HCEC 1CT (cell line): ENCODE measurements around the gene TM4SF5.
"Not testable (repeated sequence)": the region's sequence is repeated elsewhere in the genome, so short reads cannot be mapped to it uniquely, and the experiment has no call there.

Experiments used
- DNase-seq: peaks from one replicate; pipeline ENCODE4 v3.0.0-alpha.2; 2017

The TM4SF5 gene

GRCh38 chr17:4790705-4791088 lies 19.0 kb downstream of the TM4SF5 start:
- no peak for DNase-seq

GRCh38 chr17:4795168-4795567 lies 23.5 kb downstream of the TM4SF5 start:
- DNase-seq = no peak

DNA sequence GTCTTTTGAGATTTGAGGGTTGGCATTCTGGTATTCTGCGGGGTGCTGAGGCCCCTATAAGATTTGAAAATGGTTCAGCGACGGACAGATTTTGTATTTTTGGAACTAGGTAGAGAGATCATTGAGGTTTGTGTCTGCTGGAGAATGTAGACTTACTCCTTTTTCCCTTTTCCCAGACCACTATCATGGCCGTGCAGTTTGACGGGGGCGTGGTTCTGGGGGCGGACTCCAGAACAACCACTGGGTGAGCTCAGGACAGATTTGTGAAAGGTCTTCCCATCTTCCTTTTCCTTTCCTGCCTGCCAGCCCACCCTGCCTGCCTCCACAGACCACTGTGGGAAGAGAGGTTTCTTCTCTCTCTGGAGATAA lies 24.9 kb downstream of the TM4SF5 start:
- DNase-seq = peak; percentile 24

- DNase-seq = no peak
Measured at GRCh38 chr17:4800462-4801196, 28.9 kb downstream of the TM4SF5 start.

DNA sequence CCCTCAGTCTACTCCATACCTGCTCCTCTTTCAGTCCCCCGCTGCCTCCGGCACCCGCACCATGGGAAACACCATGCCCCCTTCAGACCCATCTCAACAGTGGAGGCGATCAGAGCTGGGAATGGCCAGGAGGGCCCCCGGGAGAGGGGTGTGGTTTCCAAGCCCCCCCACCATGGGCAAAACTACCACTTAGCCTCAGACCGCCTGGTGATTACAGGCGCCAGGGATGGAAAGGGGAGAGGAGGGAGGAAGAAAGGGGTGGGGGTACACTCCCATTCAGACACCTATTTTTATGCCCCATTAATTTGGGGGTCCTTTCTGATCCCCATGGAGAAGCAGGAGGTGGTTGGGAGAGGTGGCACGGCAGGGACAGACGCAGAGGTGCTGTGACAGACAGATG lies 30.5 kb downstream of the TM4SF5 start, which contains the start of gene C17orf114:
C17orf114 (minus strand) TSS at position 101 of the 400 bp plus-strand sequence.
- DNase-seq = no peak

- no peak for DNase-seq
Measured at GRCh38 chr17:4806456-4806776, 34.7 kb downstream of the TM4SF5 start.

- peak; percentile 76 for DNase-seq
Measured at GRCh38 chr17:4806777-4807604, 35.3 kb downstream of the TM4SF5 start, which contains the start of gene PLD2. Gene PLD2 (plus strand): TSS chr17:4807152. CDS start chr17:4807773, 621 bp downstream.

DNA sequence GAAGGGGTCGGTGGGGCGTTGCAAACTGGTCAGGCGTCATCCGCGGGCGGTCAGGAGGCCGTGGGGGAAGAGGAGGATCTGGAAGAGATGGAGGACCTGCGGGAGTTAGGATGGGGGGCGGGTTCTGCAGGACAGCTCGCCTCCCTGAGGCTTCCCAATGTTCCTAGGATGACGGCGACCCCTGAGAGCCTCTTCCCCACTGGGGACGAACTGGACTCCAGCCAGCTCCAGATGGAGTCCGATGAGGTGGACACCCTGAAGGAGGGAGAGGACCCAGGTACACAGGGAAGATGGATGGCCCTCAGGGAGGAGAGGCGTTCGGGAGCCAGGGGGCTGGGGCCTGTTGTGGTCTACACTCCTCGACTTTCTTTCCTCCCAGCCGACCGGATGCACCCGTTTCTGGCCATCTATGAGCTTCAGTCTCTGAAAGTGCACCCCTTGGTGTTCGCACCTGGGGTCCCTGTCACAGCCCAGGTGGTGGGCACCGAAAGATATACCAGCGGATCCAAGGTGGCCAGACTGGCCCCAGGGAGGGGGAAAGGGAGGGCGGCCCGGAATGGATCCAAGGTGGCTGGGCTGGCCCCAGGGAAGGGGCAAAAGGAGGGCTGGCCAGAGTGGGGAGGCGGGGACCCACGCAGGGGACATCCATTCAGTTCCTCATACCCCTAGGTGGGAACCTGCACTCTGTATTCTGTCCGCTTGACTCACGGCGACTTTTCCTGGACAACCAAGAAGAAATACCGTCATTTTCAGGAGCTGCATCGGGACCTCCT lies 36.1 kb downstream of the TM4SF5 start:
- no peak for DNase-seq

GRCh38 chr17:4808378-4808767 lies 36.7 kb downstream of the TM4SF5 start:
- no peak for DNase-seq

DNA sequence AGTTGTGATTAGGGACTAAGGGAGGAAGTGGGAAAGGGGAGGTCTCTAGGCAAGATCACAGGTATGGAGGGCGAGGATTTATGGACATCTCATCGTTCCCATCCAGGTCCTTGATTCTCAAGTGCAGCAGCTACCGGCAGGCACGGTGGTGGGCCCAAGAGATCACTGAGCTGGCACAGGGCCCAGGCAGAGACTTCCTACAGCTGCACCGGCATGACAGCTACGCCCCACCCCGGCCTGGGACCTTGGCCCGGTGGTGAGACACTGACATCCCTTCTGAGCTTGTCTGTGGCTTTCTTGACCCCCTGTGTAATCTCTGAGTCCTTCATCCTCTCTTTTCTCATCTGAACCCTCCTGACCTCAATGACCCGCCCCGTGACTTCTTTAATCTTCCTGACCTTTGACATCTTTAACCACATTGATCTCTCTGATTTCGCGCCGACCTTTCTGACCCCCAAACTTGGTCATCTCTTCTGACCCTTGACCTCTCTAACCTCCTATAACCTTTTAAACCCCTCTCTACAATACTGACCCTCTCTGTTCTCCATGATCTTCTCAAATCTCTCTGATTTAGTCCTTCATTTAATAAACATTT lies 39.1 kb downstream of the TM4SF5 start:
- DNase-seq = no peak

- no peak for DNase-seq
Measured at GRCh38 chr17:4811471-4811870, 39.8 kb downstream of the TM4SF5 start.

GRCh38 chr17:4812690-4813089 lies 41.0 kb downstream of the TM4SF5 start:
- DNase-seq = no peak

DNA sequence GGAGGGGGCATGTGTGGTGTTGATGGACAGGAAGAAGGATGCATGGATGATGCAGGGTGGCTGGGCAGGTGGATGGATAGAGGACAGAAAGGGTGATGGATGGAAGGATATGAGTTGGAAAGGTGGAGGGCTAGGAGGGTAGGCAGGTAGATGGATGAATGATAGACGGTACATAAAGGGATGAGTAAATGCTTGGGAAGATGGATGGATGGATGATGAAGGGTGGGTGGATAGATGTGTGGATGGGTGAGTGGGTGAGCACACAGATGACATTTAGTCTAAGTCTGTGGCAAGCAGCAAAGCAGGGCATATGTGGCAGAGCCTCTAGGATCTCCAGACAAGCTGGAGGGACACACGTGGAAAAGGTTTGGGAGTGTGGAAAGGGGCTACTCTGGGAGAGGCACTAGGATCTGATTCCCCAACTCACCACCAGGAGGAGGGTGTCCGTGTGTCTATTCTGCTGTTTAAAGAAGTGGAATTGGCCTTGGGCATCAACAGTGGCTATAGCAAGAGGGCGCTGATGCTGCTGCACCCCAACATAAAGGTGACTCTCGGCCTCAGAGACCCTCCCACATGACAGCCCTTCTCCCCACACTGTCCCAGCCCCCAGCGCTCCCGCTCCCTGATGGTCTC lies 43.5 kb downstream of the TM4SF5 start:
- DNase-seq = no peak

GRCh38 chr17:4816826-4817225 lies 45.1 kb downstream of the TM4SF5 start:
- DNase-seq = no peak

DNA sequence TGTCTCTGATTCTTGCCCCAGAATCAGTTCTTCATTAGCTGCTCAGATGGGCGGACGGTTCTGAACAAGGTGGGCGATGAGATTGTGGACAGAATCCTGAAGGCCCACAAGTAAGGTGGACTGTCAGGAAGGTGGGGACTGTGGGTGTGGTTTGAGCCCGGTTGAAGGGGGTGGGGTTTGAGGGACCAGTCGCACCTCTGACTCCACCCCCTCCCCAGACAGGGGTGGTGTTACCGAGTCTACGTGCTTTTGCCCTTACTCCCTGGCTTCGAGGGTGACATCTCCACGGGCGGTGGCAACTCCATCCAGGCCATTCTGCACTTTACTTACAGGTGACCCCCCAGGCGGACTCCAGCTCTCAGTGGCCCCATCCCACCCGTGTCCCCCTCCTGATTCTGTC lies 46.6 kb downstream of the TM4SF5 start:
- no peak for DNase-seq

GRCh38 chr17:4822835-4823234 lies 51.1 kb downstream of the TM4SF5 start:
- DNase-seq = no peak

GRCh38 chr17:4823373-4824089 lies 51.8 kb downstream of the TM4SF5 start:
- DNase-seq = no peak

DNA sequence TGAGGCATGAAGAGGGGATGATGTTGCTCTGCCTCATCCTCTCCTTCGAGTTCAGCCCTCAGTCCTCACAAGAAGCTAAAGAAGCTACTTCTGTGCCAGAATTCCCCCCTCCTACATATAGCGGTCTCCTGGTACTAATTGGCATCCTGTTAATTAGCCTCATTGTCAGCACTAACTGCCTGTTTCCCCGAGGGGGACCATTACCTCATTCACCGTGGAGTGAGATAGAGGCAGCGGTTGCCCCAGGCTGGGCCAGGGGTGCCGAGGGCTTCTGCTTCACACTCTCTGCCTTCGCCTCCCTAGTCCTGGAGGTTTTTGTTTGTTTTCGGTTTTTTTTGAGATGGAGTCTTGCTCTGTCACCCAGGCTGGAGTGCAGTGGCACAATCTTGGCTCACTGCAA lies 55.7 kb downstream of the TM4SF5 start:
- DNase-seq = no peak

- not testable (repeated sequence) for DNase-seq
Measured at GRCh38 chr17:4832829-4833177, 61.1 kb downstream of the TM4SF5 start.
